NCI-H510A (cell line): Measurements from ENCODE around the gene CFAP90.

Source experiments
- DNase-seq: peaks from one replicate; lab custom pipeline; 2025; lab: John Stamatoyannopoulos, UW

The CFAP90 gene

DNA sequence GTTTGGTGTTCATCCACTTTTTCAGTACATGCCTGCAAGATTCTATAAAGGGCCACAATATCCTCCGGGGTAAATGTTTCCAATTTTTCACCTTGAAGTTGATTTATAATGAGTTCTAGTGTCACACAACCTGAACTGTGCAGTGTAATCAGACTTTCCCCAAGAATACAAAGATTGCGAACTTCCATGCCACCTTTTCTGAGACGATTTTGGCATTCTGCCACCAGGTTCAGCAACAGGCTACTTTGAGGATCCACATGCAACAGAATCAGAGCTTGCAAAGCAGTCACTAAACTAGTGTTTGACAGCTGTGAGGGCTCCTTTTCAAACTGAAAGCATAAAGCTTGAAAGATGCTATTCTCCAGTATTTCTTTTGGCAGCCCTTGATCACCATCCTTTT is 16.3 kb upstream of the CFAP90 start:
- no peak for DNase-seq

DNA sequence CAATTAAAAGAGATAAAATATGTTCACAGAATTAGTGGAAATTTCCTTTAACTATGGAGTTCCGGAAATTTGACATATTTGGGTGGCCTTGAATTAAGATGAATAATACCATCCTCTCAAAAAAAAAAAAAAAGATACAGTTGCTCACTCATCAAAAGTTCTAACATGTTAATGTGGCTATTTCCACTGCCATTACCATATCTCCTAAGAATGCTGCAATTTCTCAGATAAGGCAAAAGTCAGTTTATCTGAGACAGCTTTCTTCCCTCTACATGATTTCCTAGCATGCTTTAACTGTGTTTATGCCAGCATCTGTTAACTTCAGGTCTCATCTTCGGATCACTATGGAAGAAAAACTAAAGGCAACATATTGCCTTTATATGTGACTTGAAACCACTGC is 15.3 kb upstream of the CFAP90 start:
- DNase-seq, result no peak

DNA sequence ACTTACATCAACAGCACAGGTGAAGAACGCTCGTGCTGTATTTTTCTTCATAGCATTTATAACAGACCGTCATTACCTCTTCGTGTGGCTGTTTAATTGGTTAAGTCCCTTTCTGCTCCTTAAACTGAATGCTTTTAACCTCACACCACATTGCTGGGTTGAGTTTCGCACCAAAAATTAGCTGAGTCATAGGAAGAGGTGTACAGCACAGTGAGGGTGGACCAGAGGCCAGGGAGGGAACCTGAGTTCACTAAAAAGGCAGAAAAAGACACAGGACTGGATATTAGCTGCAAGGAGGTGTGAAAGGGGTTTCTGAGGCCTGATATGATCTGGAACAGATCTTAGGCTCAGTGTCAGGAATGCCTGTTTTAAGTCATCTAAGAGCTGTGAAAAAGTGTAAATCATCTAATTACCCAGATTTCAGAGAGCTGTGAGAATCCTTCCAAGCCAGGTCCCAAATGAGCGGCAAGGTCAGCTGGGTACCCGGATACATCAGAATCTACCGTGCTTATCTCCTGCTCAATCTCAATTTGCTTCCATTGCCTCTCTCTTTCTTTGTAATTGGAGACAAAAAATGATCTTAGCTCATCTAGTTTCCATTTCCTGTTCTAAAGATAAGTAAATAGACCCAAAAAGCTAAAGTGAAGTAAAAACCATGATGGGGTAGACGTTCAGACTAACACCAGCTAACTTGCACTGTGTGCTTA is 7.1 kb upstream of the CFAP90 start:
- DNase-seq, result no peak

DNA sequence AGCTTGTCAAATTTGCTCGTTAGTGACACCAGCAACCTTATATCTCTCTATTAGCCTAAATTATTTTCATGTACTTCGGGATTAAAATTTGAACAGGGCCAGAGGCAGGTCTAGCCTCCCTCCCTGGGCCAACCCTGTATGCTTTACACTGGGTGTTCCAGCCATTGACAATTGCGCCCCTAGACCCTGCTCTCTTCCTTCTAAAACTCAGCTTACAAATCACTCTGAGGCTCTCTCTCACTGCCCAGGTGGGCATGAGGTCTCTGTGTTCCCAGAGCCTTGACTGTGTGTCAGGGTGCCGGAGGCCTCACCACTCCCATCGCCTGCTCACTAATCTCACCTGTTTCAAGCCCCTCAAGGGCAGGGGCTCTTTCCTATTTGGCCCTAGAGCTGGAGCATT is 6.4 kb upstream of the CFAP90 start:
- DNase-seq, result no peak

DNA sequence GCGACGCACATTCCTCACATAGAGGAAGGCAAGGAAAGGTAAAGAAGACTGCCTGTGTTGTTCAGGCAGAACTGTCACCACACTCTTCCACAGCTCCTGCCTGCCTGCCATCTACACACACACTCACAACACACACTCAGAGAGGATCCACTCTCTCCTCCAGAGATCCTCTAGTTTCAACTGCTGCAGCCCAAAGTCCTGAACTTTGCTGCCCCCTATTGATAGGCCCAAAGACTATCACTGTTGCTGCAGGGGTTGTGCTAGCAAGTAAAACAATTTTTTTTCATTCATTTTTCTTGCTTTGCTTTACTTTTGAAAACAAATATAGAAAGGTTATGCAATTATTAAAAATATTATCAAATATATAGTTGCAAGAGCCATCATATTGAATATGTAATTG is 5.9 kb upstream of the CFAP90 start:
- no peak for DNase-seq

DNA sequence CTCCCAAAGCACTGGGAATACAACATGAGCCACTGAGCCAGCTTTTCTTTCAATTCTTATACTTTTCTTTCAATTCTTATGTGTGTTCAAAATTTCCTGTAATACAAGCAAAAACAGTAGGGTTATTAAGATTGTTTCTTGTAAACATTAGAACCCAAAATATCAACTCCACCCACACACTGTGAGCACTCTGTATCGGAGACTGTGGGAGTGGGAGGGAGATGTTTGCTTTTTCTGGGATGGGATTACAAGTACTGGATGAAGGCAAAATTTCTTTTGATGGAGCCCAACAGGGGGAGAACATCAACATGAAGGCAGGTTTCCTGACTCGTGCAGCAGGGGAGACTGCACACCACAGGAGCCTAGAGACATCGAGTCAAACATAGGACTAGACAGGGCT is 4.7 kb upstream of the CFAP90 start:
- no peak for DNase-seq

DNA sequence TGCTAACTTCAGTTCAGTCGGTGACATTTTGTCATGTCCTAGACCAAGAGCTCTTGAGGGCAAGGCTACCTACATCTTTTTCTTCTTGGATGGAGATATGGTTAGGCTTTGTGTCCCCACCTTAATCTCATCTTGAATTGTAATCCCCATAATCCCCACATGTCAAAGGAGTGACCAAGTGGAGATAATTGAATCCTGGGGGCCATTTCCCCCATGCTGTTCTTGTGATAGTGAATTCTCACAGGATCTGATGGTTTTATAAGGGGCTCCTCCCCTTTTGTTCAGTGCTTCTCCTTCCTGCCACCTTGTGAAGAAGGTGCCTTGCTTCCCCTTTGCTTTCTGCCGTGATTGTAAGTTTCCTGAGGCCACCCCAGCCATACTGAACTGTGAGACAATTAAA is 2.1 kb upstream of the CFAP90 start:
- no peak for DNase-seq

DNA sequence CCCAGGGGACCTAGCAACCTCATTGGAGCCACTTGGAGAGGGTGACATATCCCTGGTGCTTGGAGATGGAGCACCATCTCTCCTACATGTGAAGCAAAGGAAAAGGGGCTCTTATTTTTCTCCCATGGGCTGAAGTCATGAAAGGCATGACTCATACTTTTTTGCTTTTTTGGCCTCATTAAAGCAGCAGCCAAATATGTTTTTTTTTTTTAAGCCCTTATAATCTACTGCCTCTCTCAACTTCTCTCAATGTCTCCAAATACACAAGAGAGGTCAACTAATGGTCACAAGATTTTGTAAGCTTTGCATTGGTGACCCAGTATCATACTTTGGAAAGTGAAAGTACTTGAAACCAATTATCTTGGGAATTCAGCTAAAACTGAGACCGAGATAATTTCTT is 1.6 kb upstream of the CFAP90 start:
- DNase-seq, result no peak

DNA sequence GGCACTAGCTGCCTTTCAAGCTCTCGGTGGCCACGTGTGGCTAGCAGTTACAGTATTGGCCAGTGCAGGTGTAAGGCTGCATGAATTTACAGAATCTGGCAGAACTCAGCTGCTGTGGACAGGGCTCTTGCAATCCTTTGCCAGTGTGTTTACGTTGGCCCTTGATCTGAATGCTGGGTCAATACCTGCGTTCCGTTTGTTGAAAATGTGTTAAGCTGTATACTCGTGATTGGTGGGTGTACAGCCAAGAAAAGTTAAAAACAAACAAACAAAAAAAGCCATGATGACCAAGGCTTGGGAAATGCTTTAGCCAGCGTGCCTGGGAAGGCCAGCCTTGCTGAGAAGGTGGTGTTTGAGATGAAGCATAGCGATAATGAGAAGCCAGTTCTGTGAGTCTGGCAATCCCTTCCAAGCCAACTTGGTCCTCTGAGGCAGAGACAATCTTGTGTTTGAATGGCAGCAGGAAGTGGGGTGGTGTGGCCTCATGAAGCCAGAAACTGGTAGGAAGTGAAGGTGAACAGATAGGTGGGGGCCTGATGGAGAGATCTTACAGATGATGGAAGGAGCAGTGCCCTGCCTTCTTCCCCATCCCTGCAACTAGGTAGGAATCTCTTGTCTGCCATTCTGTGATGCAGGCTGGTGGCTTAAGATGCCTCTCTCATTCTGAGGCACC is 820 bp upstream of the CFAP90 start:
- DNase-seq, result no peak

DNA sequence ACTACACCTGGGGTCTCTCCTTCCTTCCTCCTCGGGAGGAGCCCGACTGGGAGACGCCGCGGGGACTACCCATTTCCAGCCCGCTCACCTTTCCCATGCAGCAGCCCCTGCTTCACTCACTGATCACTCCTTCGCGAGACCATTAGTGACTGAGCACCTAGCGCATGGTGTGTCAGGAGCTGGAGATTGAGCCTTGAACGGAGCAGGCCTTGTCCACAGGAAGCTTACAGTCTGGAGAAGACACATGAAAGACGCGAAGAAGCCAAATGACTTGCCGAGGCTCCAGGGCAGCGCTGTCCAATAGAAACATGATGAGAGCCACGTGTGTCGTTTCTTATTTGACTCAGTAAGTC is 283 bp upstream of the CFAP90 start:
- DNase-seq, result no peak

DNA sequence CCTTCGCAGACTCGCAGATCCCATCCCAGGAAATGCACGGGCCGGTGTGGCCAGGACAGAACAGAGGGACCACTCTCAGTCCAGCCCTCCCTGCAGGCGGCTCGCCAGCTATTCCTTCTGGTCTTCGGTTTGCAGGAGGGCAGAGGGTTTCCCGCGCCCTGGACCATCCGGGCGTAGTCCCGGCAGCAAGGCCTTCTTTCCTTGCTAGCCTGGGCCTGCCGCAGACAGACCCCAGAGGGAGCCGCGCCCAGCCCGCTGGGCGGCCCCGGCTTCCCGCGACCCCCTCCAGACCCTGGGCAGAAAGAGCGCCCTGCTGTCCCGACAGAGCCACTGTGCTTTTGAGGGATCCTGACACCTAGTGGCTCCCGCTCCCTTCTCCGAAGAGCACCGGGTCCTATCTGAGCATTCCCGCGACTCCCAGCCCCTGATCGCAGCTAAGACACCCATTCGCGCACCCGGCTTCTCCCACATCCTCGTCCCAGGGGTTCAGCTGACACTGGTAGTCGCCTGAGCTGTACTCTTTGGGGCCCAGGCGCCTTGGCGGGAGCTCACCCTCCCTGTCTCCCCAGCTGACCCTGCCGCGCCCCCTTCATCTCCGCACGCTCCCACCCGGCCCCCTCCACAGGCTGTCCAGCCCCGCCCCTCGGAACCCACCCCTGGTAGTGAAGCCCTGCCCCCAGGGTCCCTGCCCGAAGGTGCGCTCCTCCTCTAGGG is 1.1 kb downstream of the CFAP90 start:
- DNase-seq, result peak; percentile 29

DNA sequence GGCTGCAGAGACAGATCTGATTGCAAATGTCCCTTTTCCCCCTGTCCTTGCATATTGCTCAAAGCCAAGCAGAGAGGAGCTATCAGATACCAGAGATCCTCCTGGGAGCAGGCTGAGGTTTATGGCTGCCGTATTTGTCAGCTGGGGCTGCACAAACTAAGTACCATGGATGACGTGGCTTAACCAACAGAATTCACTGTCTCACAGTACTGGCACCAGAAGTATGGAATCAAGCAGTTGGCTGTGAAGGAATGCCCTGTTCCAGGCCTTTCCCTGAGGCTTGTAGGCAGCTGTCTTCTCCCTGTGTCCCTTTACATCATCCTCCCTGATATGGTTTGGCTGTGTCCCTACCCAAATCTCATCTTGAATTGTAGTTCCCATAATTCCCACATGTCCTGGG is 2.6 kb downstream of the CFAP90 start:
- DNase-seq, result no peak

DNA sequence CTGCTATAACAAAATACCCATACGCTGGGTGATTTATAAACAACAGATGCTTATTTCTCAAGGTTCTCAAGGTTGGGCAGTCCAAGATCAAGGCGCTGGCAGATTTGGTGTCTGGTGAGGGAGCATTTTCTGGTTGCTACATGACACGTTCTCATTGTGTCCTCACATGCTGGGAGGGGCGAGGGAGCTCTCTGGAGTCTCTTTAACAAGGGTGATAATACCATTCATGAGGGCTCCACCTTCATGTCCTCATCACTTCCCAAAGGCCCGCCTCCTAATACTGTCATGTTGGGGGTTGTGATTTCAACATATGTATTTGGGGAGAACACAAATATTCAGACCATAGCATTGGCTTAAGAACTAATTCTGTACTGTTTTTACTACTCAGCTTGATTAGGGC is 4.6 kb downstream of the CFAP90 start:
- no peak for DNase-seq

DNA sequence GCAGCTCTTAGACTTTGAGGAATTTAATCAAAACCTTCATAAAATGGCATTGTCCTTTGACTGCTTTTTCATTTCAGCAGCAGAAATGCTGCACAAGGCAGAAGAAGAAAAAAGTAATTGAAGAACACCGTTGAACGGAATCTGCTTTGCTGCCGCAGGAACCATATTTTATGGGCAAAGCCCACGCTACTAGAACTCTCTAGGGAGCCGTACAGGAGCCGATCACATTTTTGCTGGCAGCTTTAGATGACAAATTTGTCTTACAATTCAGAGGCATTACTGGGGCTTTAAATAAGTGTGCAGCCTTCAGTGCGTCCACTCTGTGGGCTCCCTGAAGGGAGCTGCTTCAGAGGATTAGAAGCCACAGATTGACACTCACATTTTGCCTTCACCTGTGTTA is 5.4 kb downstream of the CFAP90 start:
- no peak for DNase-seq

DNA sequence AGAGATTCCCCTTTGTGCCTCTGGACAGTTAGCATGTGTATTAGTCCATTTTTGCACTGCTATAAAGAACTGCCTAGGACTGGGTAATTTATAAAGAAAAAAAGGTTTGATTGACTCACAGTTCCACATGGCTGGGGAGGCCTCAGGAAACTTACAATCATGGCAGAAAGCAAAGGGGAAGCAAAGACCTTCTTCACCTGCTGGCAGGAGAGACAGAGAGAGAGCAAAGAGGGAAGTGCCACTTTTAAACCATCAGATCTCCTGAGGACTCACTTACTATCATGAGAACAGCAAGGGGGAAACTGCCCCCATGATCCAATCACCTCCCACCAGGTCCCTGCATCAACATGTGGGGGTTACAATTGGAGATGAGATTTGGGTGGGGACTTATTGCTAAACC is 6.0 kb downstream of the CFAP90 start:
- DNase-seq, result no peak

DNA sequence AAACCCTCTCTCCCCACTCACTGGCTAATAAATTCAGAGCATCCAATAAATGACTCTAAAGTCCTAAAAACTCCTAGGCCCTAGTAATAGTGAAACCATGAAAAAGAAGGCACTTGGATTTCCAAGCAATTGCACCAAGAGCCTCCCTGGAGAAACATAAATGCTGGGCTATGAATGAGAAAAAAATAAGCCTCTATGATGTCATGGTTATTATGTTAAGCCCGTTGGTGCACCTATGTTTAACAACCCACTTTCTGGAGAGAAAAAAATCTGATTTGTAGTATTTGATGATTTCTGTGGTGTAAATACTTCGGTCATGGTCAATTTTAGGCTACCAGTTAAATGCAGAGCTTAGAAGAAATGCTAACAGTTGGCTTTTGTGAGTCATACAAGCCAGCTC is 8.4 kb downstream of the CFAP90 start:
- DNase-seq, result no peak

DNA sequence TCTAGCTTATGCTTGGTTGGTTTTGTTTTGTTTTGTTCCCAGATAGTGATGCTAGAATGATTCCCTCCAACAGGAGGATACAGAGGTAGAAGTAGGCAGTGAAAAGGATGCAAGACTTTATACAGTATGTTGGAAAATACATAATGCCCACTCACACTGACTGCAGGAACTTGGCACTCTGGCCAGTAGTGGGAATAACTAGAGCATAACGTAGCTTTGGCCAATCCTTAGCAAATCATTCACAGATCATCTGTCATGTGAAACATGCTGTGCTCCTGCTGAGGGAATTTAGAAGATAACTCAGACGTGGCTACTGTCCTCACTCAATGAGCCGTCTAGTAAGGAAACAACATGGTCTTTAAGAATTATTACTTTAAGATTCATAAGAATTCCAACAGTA is 13.5 kb downstream of the CFAP90 start:
- DNase-seq, result no peak

DNA sequence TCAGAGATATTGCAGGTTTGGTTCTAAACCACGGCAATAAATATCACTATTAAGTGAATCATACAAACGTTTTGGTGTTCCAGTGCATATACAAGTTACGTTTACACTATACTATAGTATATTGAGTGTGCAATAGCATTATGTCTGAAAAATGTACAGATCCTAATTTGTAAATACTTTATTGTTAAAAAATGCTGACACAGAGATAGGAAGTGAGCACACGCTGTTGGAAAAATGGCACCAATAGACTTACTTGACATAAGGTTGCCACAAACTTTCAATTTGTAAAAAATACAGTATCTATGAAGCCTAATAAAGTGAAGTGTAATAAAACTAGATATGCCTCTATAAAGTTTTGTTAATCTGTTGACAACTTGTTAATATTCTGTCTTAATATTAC is 16.0 kb downstream of the CFAP90 start:
- no peak for DNase-seq

DNA sequence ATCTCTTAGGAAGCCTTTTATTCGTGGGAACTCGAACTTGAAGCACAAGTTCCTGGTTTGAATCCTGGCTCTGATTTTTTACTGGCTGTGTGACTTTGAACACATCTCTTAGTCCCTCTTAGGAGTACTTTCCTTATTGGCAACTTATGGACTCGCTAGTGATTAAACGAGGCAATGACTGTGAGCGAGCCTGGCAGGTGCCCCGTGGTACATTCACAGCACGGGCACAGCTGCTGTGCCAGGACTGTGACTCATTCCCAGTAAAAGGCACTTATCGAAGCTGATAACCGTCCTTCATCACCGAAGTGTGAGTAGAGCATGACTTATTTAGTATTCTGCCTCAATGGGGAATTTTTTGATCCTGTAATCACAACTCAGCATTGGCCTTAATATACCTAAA is 22.7 kb downstream of the CFAP90 start:
- no peak for DNase-seq

DNA sequence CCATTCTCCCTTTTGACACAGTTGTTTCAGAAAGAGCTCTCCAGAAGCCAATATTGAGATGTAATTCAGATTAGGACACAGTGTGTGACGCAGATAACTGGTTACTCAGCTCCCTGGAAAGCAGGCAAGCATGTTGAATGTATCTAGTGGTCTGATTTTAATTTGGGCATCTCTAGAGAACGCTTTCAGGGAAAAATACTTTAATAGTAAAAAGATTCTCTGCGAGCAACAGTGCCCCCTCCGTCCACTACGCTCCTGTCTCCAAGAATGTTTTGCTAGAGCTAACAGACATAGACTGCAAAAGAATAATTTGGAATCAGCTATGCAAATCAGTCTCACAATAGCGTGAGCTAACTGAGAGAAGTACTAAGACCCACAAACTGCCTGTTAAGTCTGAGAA is 23.3 kb downstream of the CFAP90 start:
- no peak for DNase-seq

DNA sequence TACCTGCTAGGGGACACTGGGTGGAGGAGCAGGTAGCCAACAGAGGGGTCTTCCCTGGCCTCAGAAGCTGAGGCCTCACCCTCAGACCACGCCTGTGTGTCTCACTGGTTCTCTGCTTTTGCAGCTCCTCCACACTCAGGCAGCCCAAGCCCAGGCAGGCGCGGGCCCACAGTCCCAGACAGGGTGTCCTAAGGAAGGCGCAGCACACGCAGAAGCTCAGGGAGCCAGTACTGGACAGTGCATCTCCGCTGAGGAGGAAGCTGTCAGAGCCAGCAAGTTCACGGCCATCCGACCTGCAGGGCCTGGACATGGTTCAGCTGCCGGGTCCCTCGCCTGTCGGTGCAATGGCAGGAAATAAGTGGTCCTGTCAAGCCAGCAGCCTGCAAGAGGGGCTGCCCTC is 25.3 kb downstream of the CFAP90 start:
- DNase-seq, result no peak

DNA sequence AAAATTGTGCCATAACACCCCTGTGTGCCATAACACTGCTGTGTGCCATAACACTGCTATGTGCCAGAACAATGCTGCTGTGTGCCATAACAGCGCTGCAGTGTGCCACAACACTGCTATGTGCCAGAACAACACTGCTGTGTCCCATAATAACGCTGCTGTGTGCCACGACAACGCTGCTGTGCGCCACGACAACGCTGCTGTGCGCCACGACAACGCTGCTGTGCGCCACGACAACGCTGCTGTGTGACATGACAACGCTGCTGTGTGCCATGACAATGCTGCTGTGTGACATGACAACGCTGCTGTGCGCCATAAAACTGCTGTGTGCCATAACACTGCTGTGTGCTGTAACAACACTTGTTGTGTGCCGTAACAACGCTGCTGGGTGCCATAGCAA is 25.9 kb downstream of the CFAP90 start:
- no peak for DNase-seq

DNA sequence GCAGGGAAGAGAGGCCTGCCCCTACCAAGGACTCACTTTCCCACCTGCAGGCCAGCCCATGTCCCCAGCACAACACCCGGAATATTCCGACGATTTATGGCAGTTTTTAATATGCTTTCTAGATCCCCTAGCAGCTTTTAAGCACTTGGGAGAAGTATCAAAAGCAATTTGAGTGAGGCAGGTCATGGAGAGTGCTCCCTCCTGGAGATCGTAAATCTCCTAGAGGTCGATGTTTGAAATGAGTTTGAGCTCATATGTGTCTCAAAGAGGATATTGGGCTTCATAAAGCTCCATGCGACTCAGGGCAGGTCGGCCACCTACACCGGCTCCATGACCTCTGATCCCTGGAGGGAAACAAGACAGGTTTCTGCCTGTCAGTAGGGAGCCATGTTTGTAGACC is 27.3 kb downstream of the CFAP90 start:
- no peak for DNase-seq

DNA sequence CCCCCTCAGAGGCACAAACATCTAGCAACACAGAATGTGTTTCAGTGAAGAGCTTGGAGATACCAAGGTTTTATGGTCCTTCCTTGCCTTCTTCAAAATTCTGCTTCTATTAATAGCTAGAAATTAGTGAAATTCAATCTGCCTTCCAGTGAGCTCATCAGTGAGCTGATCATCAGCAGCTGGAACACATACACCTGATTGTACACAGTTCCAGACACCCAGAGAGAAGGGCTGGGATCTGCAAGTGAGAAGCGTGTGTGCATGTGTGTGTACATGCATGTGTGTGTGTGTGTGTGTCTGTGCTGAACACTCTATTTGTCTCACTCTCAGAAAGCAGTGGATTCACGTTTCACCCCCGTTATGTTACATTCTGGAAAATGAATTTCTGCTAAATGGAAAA is 28.5 kb downstream of the CFAP90 start:
- DNase-seq, result no peak
